GM18951 (cell line): ENCODE measurements around the gene ARMCX5.

Experiments
- POLR2A ChIP-seq: IDR thresholded peaks from 4 replicates; pipeline ENCODE4 v1.6.1; 2011; ENCODE audit warnings: mild to moderate bottlenecking; ENCODE audit not compliant: insufficient read length, insufficient read depth; ENCODE audit errors: extremely low read depth
- in situ Hi-C: fragments of 300-500 bp; cut with MboI; formaldehyde crosslinking; loops from one replicate; pipeline ENCODE4 v1.12.0; 2022; ENCODE audit warnings: low sequenced_read_pairs, mixed read lengths, inconsistent platforms; ENCODE audit not compliant: unreplicated experiment

ARMCX5 gene

GRCh38 chrX:102651242-102652011 is 52.1 kb downstream of the ARMCX5 start, which contains the start of gene GPRASP1:
Gene GPRASP1 (plus strand): TSS chrX:102651483. CDS start chrX:102653914, 2,431 bp downstream.
- TF ChIP-seq POLR2A, result no peak
- in situ Hi-C loops, result no loop called here

GRCh38 chrX:102652031-102652688 is 52.8 kb downstream of the ARMCX5 start:
- in situ Hi-C loops, result no loop called here

More at GRCh38 chrX:102652031-102652688, 52.8 kb downstream of the ARMCX5 start:
- TF ChIP-seq POLR2A, result no peak
